Vagina (tissue), 2 donors: ENCODE results near the gene PROZ. TPM values are rescaled to one million over a fixed set of nuclear protein-coding genes. Genes with fewer than 3 reads are reported as not detected.

ENCODE experiments used
- DNase-seq, 2 donors: peaks; one replicate each; pipeline ENCODE4 v3.0.0-alpha.2; 2017; ENCODE audit errors: extremely low spot score in 2 of 2
- H3K27ac ChIP-seq: fragments of 200-600 bp; sonication (generic); one replicate; pipeline ENCODE4 v1.5.1; 2019
- H3K27me3 ChIP-seq: fragments of 200-600 bp; sonication (generic); one replicate; pipeline ENCODE4 v1.5.1; 2019
- H3K36me3 ChIP-seq, 2 donors: fragments of 200-600 bp; sonication (generic); one replicate each; pipeline ENCODE4 v1.5.1; 2017 to 2019
- H3K4me1 ChIP-seq: fragments of 200-600 bp; sonication (generic); one replicate; pipeline ENCODE4 v1.5.1; 2019
- H3K4me3 ChIP-seq, 2 donors: fragments of 200-600 bp; sonication (generic); 1 replicate in 1 of 2; 2 replicates in 1 of 2; pipeline ENCODE4 v1.5.1; 2016 to 2019
- H3K9me3 ChIP-seq: fragments of 200-600 bp; sonication (generic); one replicate; pipeline ENCODE4 v1.5.1; 2019
- POLR2A ChIP-seq, 2 donors: fragments of 450-650 bp; IDR thresholded peaks; one replicate each; pipeline ENCODE4 v1.6.1; 2017; ENCODE audit warnings: antibody characterized with exemption in 2 of 2, mild to moderate bottlenecking in 2 of 2, moderate library complexity in 2 of 2
- POLR2AphosphoS5 ChIP-seq, 2 donors: sonication (generic); formaldehyde crosslinking; IDR thresholded peaks; one replicate each; pipeline ENCODE4 v1.9.0; 2017; ENCODE audit warnings: antibody characterized with exemption in 2 of 2, mild to moderate bottlenecking in 2 of 2, low read depth in 1 of 2; ENCODE audit not compliant: insufficient read depth in 1 of 2
- intact Hi-C: fragments of 100-400 bp; cut with DNase I; formaldehyde crosslinking; loops from one replicate; pipeline ENCODE4 v1.15.1; 2023
- total RNA-seq: library from RNA; depleted of rRNA; stranded (reverse); fragments of >200 nt; gene quantifications from one replicate; pipeline ENCODE4 v1.2.3, GENCODE V29; 2016
- TF ChIP-seq, protein P1 (sequence below), 3 experiments: fragments of 450-650 bp in 2 of 3; fragments of 200-600 bp in 1 of 3; sonication (generic) in 1 of 3; IDR thresholded peaks; one replicate each; pipeline ENCODE4 v1.5.1; 2017 to 2019; ENCODE audit warnings: antibody characterized with exemption in 3 of 3, mild to moderate bottlenecking in 2 of 3, moderate library complexity in 2 of 3

The PROZ gene
- total RNA-seq, 1 donor from 2014 or later, result not detected

GRCh38 chr13:113202912-113203311 lies 44.5 kb downstream of the PROZ start:
- TF ChIP-seq, protein P1, sequence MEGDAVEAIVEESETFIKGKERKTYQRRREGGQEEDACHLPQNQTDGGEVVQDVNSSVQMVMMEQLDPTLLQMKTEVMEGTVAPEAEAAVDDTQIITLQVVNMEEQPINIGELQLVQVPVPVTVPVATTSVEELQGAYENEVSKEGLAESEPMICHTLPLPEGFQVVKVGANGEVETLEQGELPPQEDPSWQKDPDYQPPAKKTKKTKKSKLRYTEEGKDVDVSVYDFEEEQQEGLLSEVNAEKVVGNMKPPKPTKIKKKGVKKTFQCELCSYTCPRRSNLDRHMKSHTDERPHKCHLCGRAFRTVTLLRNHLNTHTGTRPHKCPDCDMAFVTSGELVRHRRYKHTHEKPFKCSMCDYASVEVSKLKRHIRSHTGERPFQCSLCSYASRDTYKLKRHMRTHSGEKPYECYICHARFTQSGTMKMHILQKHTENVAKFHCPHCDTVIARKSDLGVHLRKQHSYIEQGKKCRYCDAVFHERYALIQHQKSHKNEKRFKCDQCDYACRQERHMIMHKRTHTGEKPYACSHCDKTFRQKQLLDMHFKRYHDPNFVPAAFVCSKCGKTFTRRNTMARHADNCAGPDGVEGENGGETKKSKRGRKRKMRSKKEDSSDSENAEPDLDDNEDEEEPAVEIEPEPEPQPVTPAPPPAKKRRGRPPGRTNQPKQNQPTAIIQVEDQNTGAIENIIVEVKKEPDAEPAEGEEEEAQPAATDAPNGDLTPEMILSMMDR (IDR thresholded peaks at IDR 0.05), result no peak
- no peak for TF ChIP-seq POLR2A (IDR thresholded peaks at IDR 0.05)
- TF ChIP-seq POLR2AphosphoS5 (IDR thresholded peaks at IDR 0.05; ENCODE audit: insufficient read depth in 1 of 2, low read depth in 1 of 2), result no peak
- H3K9me3 ChIP-seq, result no peaks in the 10 kb centered on the region
- intact Hi-C loops, result loop anchor here (10.0 kb wide), 1 partner anchor 92 kb away; the partner anchor contains the start of gene LAMP1
- H3K36me3 ChIP-seq, result peaks cover 0 to 22% of the 10 kb centered on the region in 2 donors
- DNase-seq, result peak in 1 of 2 donors; percentile 72
- H3K4me1 ChIP-seq, result peaks cover 48% of the 10 kb centered on the region
- H3K27me3 ChIP-seq, result no peaks in the 10 kb centered on the region
- H3K4me3 ChIP-seq, result no peak overlapping the region
- no peak overlapping the region for H3K27ac ChIP-seq

GRCh38 chr13:113203507-113204377 lies 45.3 kb downstream of the PROZ start:
- peak in 1 of 2 donors; percentile 72 for DNase-seq
- intact Hi-C loops, result loop anchor here (10.0 kb wide), 1 partner anchor 91 kb away; the partner anchor contains the start of gene LAMP1
- Histone ChIP-seq H3K36me3 (peaks cover 0 to 14% of the 10 kb centered on the region in 2 donors), H3K27me3 (no peaks in the 10 kb centered on the region), H3K9me3 (no peaks in the 10 kb centered on the region), H3K27ac (no peak overlapping the region), H3K4me1 (peaks cover 50% of the 10 kb centered on the region), H3K4me3 (no peak overlapping the region)
- TF ChIP-seq, protein P1 (IDR thresholded peaks at IDR 0.05), result no peak
- no peak for TF ChIP-seq POLR2A (IDR thresholded peaks at IDR 0.05)
- TF ChIP-seq POLR2AphosphoS5 (IDR thresholded peaks at IDR 0.05; ENCODE audit: insufficient read depth in 1 of 2, low read depth in 1 of 2), result no peak

DNA sequence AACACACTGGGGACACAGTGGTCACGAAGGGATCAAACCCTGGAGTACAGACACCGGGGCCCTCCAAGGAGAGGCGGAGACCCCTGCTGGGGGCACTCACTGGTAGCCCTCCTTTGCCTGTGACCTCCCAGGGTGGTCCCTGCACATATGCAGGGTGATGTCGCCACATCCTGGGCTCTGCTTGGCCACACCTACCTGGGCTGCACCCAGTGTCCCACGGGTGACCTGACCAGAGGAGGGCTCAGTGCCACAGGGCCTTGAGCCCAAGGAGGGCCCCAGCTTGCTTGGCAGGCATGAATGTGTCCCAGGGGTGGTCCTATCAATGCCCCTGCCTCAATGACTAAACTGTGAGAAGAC lies 45.9 kb downstream of the PROZ start:
- H3K4me3 ChIP-seq, result no peak overlapping the region
- peaks cover 50% of the 10 kb centered on the region for H3K4me1 ChIP-seq
- no peaks in the 10 kb centered on the region for H3K9me3 ChIP-seq
- peaks cover 0 to 8% of the 10 kb centered on the region in 2 donors for H3K36me3 ChIP-seq
- TF ChIP-seq POLR2A (IDR thresholded peaks at IDR 0.05), result no peak
- TF ChIP-seq, protein P1 (IDR thresholded peaks at IDR 0.05), result no peak
- TF ChIP-seq POLR2AphosphoS5 (IDR thresholded peaks at IDR 0.05; ENCODE audit: insufficient read depth in 1 of 2, low read depth in 1 of 2), result no peak
- peak in 1 of 2 donors; percentile 69 for DNase-seq
- no peak overlapping the region for H3K27ac ChIP-seq
- intact Hi-C loops, result loop anchor here (10.0 kb wide), 1 partner anchor 90 kb away; the partner anchor contains the start of gene LAMP1
- no peaks in the 10 kb centered on the region for H3K27me3 ChIP-seq

GRCh38 chr13:113205428-113205931 lies 47.0 kb downstream of the PROZ start:
- Histone ChIP-seq H3K27ac (no peak overlapping the region), H3K9me3 (no peaks in the 10 kb centered on the region), H3K27me3 (no peaks in the 10 kb centered on the region), H3K4me3 (no peak overlapping the region), H3K4me1 (peaks cover 55% of the 10 kb centered on the region), H3K36me3 (no peaks in the 10 kb centered on the region)
- peak in 1 of 2 donors; percentile 5 for DNase-seq
- intact Hi-C loops, result loop anchor here (10.0 kb wide), 1 partner anchor 89 kb away; the partner anchor contains the start of gene LAMP1
- no peak for TF ChIP-seq POLR2AphosphoS5 (IDR thresholded peaks at IDR 0.05; ENCODE audit: insufficient read depth in 1 of 2, low read depth in 1 of 2)
- TF ChIP-seq, protein P1 (IDR thresholded peaks at IDR 0.05), result no peak
- TF ChIP-seq POLR2A (IDR thresholded peaks at IDR 0.05), result no peak
